ENCODE data around the gene LIG1.

DNA sequence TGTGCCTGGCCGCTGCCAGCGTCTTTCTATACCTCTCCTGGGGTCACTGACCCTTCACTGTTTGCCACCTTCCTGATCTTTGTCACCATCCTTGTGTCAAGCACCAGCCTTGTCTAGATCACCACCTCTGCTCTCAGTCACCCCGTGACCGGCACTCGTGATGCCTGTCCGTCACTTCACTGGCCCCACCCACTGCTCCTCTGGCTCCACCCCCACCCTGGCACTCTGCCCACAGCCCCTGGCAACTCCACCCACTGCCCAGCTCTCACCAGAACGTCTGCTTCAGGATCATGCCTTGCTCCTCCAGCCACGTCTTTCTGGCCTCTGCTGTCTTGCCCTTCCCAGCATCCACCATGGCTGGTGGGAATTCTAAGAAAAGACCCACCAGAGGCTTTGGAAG, 34.7 kb downstream of the LIG1 start:
- TF ChIP-seq, protein P1, sequence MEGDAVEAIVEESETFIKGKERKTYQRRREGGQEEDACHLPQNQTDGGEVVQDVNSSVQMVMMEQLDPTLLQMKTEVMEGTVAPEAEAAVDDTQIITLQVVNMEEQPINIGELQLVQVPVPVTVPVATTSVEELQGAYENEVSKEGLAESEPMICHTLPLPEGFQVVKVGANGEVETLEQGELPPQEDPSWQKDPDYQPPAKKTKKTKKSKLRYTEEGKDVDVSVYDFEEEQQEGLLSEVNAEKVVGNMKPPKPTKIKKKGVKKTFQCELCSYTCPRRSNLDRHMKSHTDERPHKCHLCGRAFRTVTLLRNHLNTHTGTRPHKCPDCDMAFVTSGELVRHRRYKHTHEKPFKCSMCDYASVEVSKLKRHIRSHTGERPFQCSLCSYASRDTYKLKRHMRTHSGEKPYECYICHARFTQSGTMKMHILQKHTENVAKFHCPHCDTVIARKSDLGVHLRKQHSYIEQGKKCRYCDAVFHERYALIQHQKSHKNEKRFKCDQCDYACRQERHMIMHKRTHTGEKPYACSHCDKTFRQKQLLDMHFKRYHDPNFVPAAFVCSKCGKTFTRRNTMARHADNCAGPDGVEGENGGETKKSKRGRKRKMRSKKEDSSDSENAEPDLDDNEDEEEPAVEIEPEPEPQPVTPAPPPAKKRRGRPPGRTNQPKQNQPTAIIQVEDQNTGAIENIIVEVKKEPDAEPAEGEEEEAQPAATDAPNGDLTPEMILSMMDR (IDR thresholded peaks at IDR 0.05), result no peak
- TF ChIP-seq POLR2AphosphoS5 (IDR thresholded peaks at IDR 0.05), result no peak
- no peak for TF ChIP-seq POLR2A (IDR thresholded peaks at IDR 0.05)
